Kidney (tissue), 14 donors: Measurements from ENCODE around the gene LRRC61. TPM values are rescaled to one million over a fixed set of nuclear protein-coding genes. Genes with fewer than 3 reads are reported as not detected.

Experiments used
- DNase-seq, 5 donors: peaks; one replicate each; pipeline ENCODE4 v3.0.0-alpha.2; 2013 to 2020
- FAIRE-seq: peaks from 2 replicates; lab custom pipeline; 2012; peaks lifted over from hg19 to GRCh38; lab: Jason Lieb, UNC
- H3K27ac ChIP-seq, 2 donors: one replicate each; pipeline ENCODE4 v1.7.0; 2013; ENCODE audit warnings: low read depth in 2 of 2, low read length in 2 of 2, inconsistent platforms in 1 of 2
- H3K27me3 ChIP-seq: one replicate; pipeline ENCODE4 v1.7.1; 2013; ENCODE audit warnings: low read length, inconsistent platforms; ENCODE audit not compliant: control insufficient read depth, insufficient read depth
- H3K36me3 ChIP-seq, 3 donors: one replicate each; pipeline versions ENCODE4 v1.7.0 to v1.7.1; 2013; ENCODE audit warnings: low read length in 3 of 3, control low read depth in 1 of 3, inconsistent platforms in 1 of 3; ENCODE audit not compliant: insufficient read depth in 3 of 3, control insufficient read depth in 2 of 3
- H3K4me1 ChIP-seq, 3 donors: one replicate each; pipeline versions ENCODE4 v1.7.0 to v1.7.1; 2013; ENCODE audit warnings: low read length in 3 of 3, inconsistent platforms in 1 of 3, low read depth in 1 of 3; ENCODE audit not compliant: control insufficient read depth in 2 of 3, insufficient read depth in 2 of 3
- H3K4me3 ChIP-seq, 3 donors: one replicate each; pipeline versions ENCODE4 v1.7.0 to v1.8.1; 2013; ENCODE audit warnings: low read length in 3 of 3, control low read depth in 1 of 3, inconsistent platforms in 1 of 3
- H3K9ac ChIP-seq, 3 donors: one replicate each; pipeline versions ENCODE4 v1.7.0 to v1.7.1; 2013; ENCODE audit warnings: low read length in 3 of 3, control low read depth in 1 of 3, inconsistent platforms in 1 of 3
- H3K9me3 ChIP-seq, 3 donors: one replicate each; pipeline versions ENCODE4 v1.7.0 to v1.7.1; 2013; ENCODE audit warnings: low read length in 3 of 3, control low read depth in 1 of 3, inconsistent platforms in 1 of 3; ENCODE audit not compliant: control insufficient read depth in 2 of 3, insufficient read depth in 1 of 3
- CTCF ChIP-seq: IDR thresholded peaks from 3 replicates; pipeline ENCODE4 v1.5.1; 2012; ENCODE audit warnings: mild to moderate bottlenecking, moderate library complexity, borderline replicate concordance; ENCODE audit not compliant: insufficient read depth; ENCODE audit errors: extremely low read depth
- intact Hi-C: fragments of 100-400 bp; cut with DNase I; formaldehyde crosslinking; loops from one replicate; pipeline ENCODE4 v1.11.1; 2022
- polyA plus RNA-seq: library from polyadenylated mRNA; stranded (reverse); fragments of 350-450 nt; fragmentation: Illumina TruSeq; extraction: RNeasy Lipid Tissue Mini Kit (QIAGEN cat#74804); gene quantifications from one replicate; pipeline ENCODE4 v1.2.3, GENCODE V29; 2014; ENCODE audit warnings: low read depth, low replicate concordance; ENCODE audit not compliant: insufficient read depth
- total RNA-seq: library from RNA; stranded (reverse); fragmentation: NEBNext Ultra II Directional; extraction: Animal tissue kit (Norgen Biotek cat#: 25700); gene quantifications from one replicate; pipeline ENCODE4 v1.2.1, GENCODE V29; 2021
- donor health status: control.
- donor health status: control.
- donor health status: control.
- donor health status: control.
- donor health status: control.
- donor health status: DM: yes; HTN: yes; CAD: no.
- donor health status: Normal renal cell carcinoma (clear cell type).

The LRRC61 gene
- total and polyA plus RNA-seq, 2 donors from 2014 or later, result 17.1 to 23.2 TPM

GRCh38 chr7:150345012-150345411, 21.9 kb downstream of the LRRC61 start:
- H3K9me3 ChIP-seq, result no peaks in the 10 kb centered on the region
- H3K27me3 ChIP-seq, result no peaks in the 10 kb centered on the region
- H3K4me3 ChIP-seq, result no peak overlapping the region
- intact Hi-C loops, result no loop called here
- no peak for TF ChIP-seq CTCF
- DNase-seq (no peak), FAIRE-seq (no peak)
- no peak overlapping the region for H3K9ac ChIP-seq
- peaks cover 0 to 15% (median 0%) of the 10 kb centered on the region in 3 donors for H3K4me1 ChIP-seq
- no peak overlapping the region for H3K27ac ChIP-seq
- H3K36me3 ChIP-seq, result no peaks in the 10 kb centered on the region

GRCh38 chr7:150346922-150347321, 23.8 kb downstream of the LRRC61 start:
- H3K36me3 ChIP-seq, result no peaks in the 10 kb centered on the region
- no peaks in the 10 kb centered on the region for H3K27me3 ChIP-seq
- H3K9me3 ChIP-seq, result no peaks in the 10 kb centered on the region
- DNase-seq (no peak), FAIRE-seq (no peak)
- H3K4me1 ChIP-seq, result peaks cover 0 to 7% (median 0%) of the 10 kb centered on the region in 3 donors
- H3K4me3 ChIP-seq, result no peak overlapping the region
- H3K9ac ChIP-seq, result no peak overlapping the region
- H3K27ac ChIP-seq, result no peak overlapping the region
- intact Hi-C loops, result no loop called here
- TF ChIP-seq CTCF, result no peak

GRCh38 chr7:150351587-150352194, 28.5 kb downstream of the LRRC61 start:
- no peaks in the 10 kb centered on the region for H3K27me3 ChIP-seq
- intact Hi-C loops, result no loop called here
- no peak overlapping the region for H3K9ac ChIP-seq
- no peak for TF ChIP-seq CTCF
- no peak for DNase-seq
- no peak overlapping the region for H3K4me3 ChIP-seq
- H3K4me1 ChIP-seq, result no peaks in the 10 kb centered on the region
- H3K27ac ChIP-seq, result no peak overlapping the region
- no peaks in the 10 kb centered on the region for H3K36me3 ChIP-seq
- H3K9me3 ChIP-seq, result no peaks in the 10 kb centered on the region
- FAIRE-seq, result no peak

- DNase-seq (no peak), FAIRE-seq (no peak)
- no peak overlapping the region for H3K9ac ChIP-seq
- no peak overlapping the region for H3K4me3 ChIP-seq
- H3K27me3 ChIP-seq, result no peaks in the 10 kb centered on the region
- intact Hi-C loops, result no loop called here
- no peaks in the 10 kb centered on the region for H3K9me3 ChIP-seq
- no peaks in the 10 kb centered on the region for H3K36me3 ChIP-seq
- TF ChIP-seq CTCF, result no peak
- no peak overlapping the region for H3K27ac ChIP-seq
- no peaks in the 10 kb centered on the region for H3K4me1 ChIP-seq
These were observed 32.5 kb downstream of the LRRC61 start for GRCh38 chr7:150355666-150356059.
